GM06990 (cell line): ENCODE data around the gene LMAN1L.

Experiments used
- DNase-seq: peaks from one replicate; pipeline ENCODE4 v3.0.0-alpha.2; 2011; ENCODE audit not compliant: insufficient read length; ENCODE audit errors: extremely low read depth
- H3K27me3 ChIP-seq: replicated peaks from 2 replicates; pipeline ENCODE4 v1.6.0; 2011; ENCODE audit warnings: low read length; ENCODE audit not compliant: control insufficient read depth, insufficient read depth
- H3K36me3 ChIP-seq: 2 replicates; pipeline ENCODE4 v1.5.1; 2011; ENCODE audit warnings: low read length; ENCODE audit not compliant: control insufficient read depth, insufficient read depth
- H3K4me3 ChIP-seq: replicated peaks from 2 replicates; pipeline ENCODE4 v1.5.1; 2011; ENCODE audit warnings: low read depth, mild to moderate bottlenecking, control low read depth, low read length
- CTCF ChIP-seq: IDR thresholded peaks from 2 replicates; pipeline ENCODE4 v1.5.1; 2011; ENCODE audit warnings: low read length, control low read depth, mild to moderate bottlenecking, inconsistent platforms; ENCODE audit not compliant: insufficient read depth, poor library complexity, severe bottlenecking

Gene LMAN1L

GRCh38 chr15:74812533-74812932, at the start of gene LMAN1L:
TSS of gene LMAN1L (plus strand) at chr15:74812835. CDS start at chr15:74812855, 20 bp downstream.
- no peak for DNase-seq
- no peak for TF ChIP-seq CTCF
- no peaks in the 10 kb centered on the region for H3K27me3 ChIP-seq
- H3K36me3 ChIP-seq, result no peaks in the 10 kb centered on the region
- no peak within 1 kb of the TSS for H3K4me3 ChIP-seq

- H3K4me3 ChIP-seq, result no peak overlapping the region
- no peak for TF ChIP-seq CTCF
- H3K27me3 ChIP-seq, result no peaks in the 10 kb centered on the region; the same call in 1 of the 2 replicates
- H3K36me3 ChIP-seq, result no peaks in the 10 kb centered on the region
- no peak for DNase-seq
These were observed 49.2 kb upstream of the LMAN1L start for GRCh38 chr15:74763416-74763815.

GRCh38 chr15:74767167-74768098, 45.2 kb upstream of the LMAN1L start:
- Histone ChIP-seq H3K36me3 (no peaks in the 10 kb centered on the region), H3K4me3 (no peak overlapping the region), H3K27me3 (no peaks in the 10 kb centered on the region; the same call in 1 of the 2 replicates)
- no peak for DNase-seq
- no peak for TF ChIP-seq CTCF

GRCh38 chr15:74768099-74768770, 44.4 kb upstream of the LMAN1L start:
- no peak overlapping the region for H3K4me3 ChIP-seq
- DNase-seq, result no peak
- no peak for TF ChIP-seq CTCF
- no peaks in the 10 kb centered on the region for H3K36me3 ChIP-seq
- no peaks in the 10 kb centered on the region; the same call in 1 of the 2 replicates for H3K27me3 ChIP-seq

GRCh38 chr15:74768771-74769342, 43.8 kb upstream of the LMAN1L start:
- Histone ChIP-seq H3K36me3 (no peaks in the 10 kb centered on the region), H3K27me3 (no peaks in the 10 kb centered on the region; the same call in 1 of the 2 replicates), H3K4me3 (no peak overlapping the region)
- no peak for DNase-seq
- TF ChIP-seq CTCF, result peak; percentile 74
